Mesothelial cell of epicardium (in vitro differentiated cells): Measurements from ENCODE around the gene SLC38A3. TPM values are rescaled to one million over a fixed set of nuclear protein-coding genes. Genes with fewer than 3 reads are reported as not detected.
A peak's percentile ranks its signal among the peaks of the same experiment; 100 is the strongest.

Experiments used
- DNase-seq, 2 experiments: peaks; one replicate each; pipeline ENCODE4 v3.0.0; 2021; ENCODE audit warnings: low spot score in 2 of 2; ENCODE audit not compliant: unreplicated experiment in 2 of 2
- H3K27ac Mint-ChIP-seq: 2 replicates; pipeline ENCODE4 v1.8.0; 2021; ENCODE audit warnings: mixed read lengths
- H3K27me3 Mint-ChIP-seq: 2 replicates; pipeline ENCODE4 v1.8.0; 2021; ENCODE audit warnings: low read depth, mixed read lengths
- H3K36me3 Mint-ChIP-seq: 2 replicates; pipeline ENCODE4 v1.8.0; 2021; ENCODE audit warnings: mixed read lengths
- H3K4me1 Mint-ChIP-seq: 2 replicates; pipeline ENCODE4 v1.8.0; 2021; ENCODE audit warnings: mixed read lengths
- H3K4me3 Mint-ChIP-seq: 2 replicates; pipeline ENCODE4 v1.8.0; 2021; ENCODE audit warnings: mild to moderate bottlenecking, moderate library complexity, mixed read lengths
- H3K9me3 Mint-ChIP-seq: 2 replicates; pipeline ENCODE4 v1.8.0; 2021; ENCODE audit warnings: mixed read lengths
- total RNA-seq: library from RNA; stranded (reverse); gene quantifications from 3 replicates; pipeline ENCODE4 v1.2.1, GENCODE V29; 2021
- TF ChIP-seq, protein P1 (sequence below): fragments of 200-600 bp; sonication (generic); IDR thresholded peaks from one replicate; pipeline ENCODE4 v1.5.0; 2021; ENCODE audit warnings: antibody characterized with exemption; ENCODE audit not compliant: unreplicated experiment

SLC38A3 gene
- total RNA-seq, 1 donor from 2014 or later = 1.8 TPM

DNA sequence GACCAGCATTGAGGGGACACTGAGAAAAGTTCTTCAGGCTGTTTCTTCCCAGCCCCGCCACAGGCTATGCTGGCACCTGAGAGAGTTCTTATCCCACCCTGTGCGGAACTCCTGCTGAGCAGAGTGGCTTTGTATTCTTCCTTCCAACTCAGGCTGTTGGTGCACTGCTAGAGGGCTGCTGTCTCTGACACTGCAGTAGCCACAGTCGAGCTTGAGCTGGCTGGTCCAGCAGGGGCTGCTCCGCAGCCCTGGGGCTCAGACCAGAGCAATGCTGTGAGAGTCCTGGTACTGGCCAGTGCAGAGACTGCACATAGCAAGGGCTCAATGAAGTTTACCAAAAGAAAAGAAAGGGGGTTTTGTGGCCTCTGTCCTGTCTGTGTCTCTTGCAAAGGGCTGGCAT, 34.6 kb downstream of the SLC38A3 start:
- H3K36me3 Mint-ChIP-seq = no peaks in the 10 kb centered on the region
- H3K4me1 Mint-ChIP-seq = peaks cover 45% of the 10 kb centered on the region
- H3K9me3 Mint-ChIP-seq = no peaks in the 10 kb centered on the region
- peak overlapping the region; percentile 98 for H3K4me3 Mint-ChIP-seq
- no peak for DNase-seq
- H3K27me3 Mint-ChIP-seq = no peaks in the 10 kb centered on the region
- TF ChIP-seq, protein P1, sequence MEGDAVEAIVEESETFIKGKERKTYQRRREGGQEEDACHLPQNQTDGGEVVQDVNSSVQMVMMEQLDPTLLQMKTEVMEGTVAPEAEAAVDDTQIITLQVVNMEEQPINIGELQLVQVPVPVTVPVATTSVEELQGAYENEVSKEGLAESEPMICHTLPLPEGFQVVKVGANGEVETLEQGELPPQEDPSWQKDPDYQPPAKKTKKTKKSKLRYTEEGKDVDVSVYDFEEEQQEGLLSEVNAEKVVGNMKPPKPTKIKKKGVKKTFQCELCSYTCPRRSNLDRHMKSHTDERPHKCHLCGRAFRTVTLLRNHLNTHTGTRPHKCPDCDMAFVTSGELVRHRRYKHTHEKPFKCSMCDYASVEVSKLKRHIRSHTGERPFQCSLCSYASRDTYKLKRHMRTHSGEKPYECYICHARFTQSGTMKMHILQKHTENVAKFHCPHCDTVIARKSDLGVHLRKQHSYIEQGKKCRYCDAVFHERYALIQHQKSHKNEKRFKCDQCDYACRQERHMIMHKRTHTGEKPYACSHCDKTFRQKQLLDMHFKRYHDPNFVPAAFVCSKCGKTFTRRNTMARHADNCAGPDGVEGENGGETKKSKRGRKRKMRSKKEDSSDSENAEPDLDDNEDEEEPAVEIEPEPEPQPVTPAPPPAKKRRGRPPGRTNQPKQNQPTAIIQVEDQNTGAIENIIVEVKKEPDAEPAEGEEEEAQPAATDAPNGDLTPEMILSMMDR = no peak
- peak overlapping the region; percentile 64 for H3K27ac Mint-ChIP-seq

DNA sequence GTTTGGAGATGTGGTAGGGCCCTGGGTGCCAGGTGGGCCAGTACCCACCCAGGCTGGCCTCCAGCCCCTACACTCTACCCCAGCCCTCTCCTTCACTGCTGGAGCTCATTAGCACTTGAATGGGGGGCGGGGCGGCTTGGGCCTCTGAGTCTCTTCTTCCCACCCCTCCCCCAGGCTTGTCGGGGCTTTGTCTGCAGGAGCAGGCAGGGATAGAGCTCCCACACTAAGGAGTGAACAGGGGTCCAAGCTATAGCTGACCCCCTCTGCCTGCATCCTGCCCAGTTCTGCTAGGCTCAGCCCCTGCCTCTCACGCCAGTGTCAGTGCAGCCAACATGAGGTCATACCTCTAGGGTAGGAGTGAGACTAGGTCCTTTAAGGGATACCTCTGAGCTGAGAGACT, 36.1 kb downstream of the SLC38A3 start:
- no peaks in the 10 kb centered on the region for H3K27me3 Mint-ChIP-seq
- no peak for DNase-seq
- peak overlapping the region; percentile 83 for H3K27ac Mint-ChIP-seq
- H3K4me3 Mint-ChIP-seq = no peak overlapping the region
- no peaks in the 10 kb centered on the region for H3K9me3 Mint-ChIP-seq
- H3K4me1 Mint-ChIP-seq = peaks cover 52% of the 10 kb centered on the region
- TF ChIP-seq, protein P1 = no peak
- H3K36me3 Mint-ChIP-seq = no peaks in the 10 kb centered on the region

DNA sequence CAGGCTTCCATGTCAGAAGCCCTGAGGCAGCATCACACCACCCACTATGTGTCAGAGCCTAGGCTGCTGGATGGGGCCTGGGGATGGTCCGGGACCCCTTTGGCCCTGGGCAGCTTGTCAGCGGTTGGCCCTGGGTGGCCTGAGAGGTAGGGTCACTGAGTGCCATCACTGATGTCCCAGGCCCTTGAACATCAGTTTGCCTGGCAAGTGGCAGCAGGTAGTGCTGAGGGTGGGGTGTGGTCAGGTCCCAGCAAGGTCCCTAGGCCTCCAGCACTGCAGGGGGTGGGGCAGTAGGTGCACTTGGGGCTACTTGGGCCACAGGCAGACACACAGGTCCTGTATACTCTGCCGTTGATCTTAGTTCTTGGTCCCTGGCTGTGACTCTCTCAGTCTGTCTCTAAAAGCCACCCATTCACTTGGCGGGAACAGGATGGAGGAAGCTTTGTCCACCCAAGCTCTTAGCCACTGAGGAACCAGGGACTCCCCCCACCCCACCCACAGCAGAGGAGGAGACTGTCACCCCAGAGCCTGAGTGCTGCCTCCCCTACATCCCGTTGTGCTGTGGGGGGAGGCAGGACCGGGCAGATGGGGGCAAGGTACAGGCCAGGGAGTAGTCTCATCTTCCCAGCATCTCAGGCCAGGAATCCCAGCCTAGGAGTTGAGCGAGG, 36.8 kb downstream of the SLC38A3 start:
- peaks cover 57% of the 10 kb centered on the region for H3K4me1 Mint-ChIP-seq
- no peaks in the 10 kb centered on the region for H3K36me3 Mint-ChIP-seq
- DNase-seq = no peak
- no peak overlapping the region for H3K4me3 Mint-ChIP-seq
- no peaks in the 10 kb centered on the region for H3K9me3 Mint-ChIP-seq
- no peaks in the 10 kb centered on the region for H3K27me3 Mint-ChIP-seq
- no peak overlapping the region for H3K27ac Mint-ChIP-seq
- TF ChIP-seq, protein P1 = no peak

DNA sequence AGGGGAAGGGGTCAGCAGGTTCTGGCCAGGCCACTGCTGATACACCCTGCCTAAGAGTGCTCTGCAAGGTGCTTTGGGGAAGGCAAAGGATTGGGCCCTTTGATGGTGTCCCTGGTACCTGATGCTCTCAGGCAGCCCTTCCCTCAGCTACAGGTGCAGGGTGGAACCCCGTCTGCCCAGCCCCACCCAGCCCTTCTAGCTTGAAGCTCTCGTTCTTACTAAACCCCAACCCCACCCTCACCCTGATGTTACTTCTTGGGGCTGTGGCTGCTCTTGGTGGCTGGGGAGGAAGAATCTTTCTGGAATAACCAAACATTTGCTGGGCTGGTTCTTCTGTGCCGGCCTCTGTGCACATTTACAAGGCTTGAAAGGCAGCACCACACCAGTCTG, 37.3 kb downstream of the SLC38A3 start:
- peaks cover 57% of the 10 kb centered on the region for H3K4me1 Mint-ChIP-seq
- no peaks in the 10 kb centered on the region for H3K27me3 Mint-ChIP-seq
- peak overlapping the region; percentile 64 for H3K27ac Mint-ChIP-seq
- no peaks in the 10 kb centered on the region for H3K9me3 Mint-ChIP-seq
- no peaks in the 10 kb centered on the region for H3K36me3 Mint-ChIP-seq
- TF ChIP-seq, protein P1 = no peak
- no peak for DNase-seq
- no peak overlapping the region for H3K4me3 Mint-ChIP-seq

DNA sequence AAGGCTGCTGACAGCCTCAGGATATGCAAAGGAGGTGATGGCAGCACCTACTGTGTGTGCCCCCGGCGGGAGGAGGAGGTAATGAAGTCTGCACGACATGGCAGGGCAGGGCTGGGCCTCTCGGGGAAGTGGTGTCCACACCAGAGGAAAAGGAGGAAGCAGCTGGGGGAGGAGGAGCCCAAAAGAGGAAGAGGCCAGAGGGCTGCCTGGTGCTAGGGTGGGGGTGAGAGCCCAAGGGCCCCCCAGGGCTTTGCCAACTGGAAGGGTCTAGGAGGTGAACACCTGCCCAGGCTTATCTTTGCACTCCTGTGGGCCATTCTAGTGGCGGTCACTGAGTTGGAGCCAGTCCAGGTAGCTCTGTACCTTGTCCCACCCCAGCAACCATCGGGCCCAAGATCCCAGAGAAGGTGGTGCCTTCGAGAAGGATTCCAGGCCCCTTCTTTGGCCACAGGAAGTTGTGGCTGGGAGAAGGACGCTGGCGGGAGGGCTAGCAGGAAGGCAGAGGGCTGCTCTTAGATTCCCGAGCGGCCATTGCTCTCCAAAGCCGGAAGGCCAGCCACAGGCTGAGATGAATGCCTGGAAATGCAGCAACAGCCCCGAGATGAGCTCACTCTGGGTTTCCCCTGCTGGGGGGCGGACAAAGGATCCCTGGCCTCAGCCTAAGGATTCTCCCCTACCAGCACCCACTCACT, 37.9 kb downstream of the SLC38A3 start:
- TF ChIP-seq, protein P1 = no peak
- no peaks in the 10 kb centered on the region for H3K36me3 Mint-ChIP-seq
- no peaks in the 10 kb centered on the region for H3K9me3 Mint-ChIP-seq
- H3K27ac Mint-ChIP-seq = peak overlapping the region; percentile 64
- no peak overlapping the region for H3K4me3 Mint-ChIP-seq
- no peak for DNase-seq
- H3K27me3 Mint-ChIP-seq = no peaks in the 10 kb centered on the region
- peaks cover 53% of the 10 kb centered on the region for H3K4me1 Mint-ChIP-seq
